HepG2 (cell line): Measurements from ENCODE around the gene RNF114.
"Not testable (repeated sequence)": the region's sequence is repeated elsewhere in the genome, so short reads cannot be mapped to it uniquely, and the experiment has no call there.

ENCODE experiments used
- CBX5 ChIP-seq: sonication (generic); formaldehyde crosslinking; IDR thresholded peaks from 2 replicates; pipeline ENCODE4 v1.4.0; 2020; ENCODE audit warnings: missing genetic modification reagents, borderline replicate concordance
- FOXM1 ChIP-seq: sonication (generic); formaldehyde crosslinking; IDR thresholded peaks from 2 replicates; pipeline ENCODE4 v1.5.0; 2020; ENCODE audit warnings: missing genetic modification reagents
- HNF4G ChIP-seq, 2 experiments: sonication (generic) in 1 of 2; formaldehyde crosslinking in 1 of 2; IDR thresholded peaks; 2 replicates each; pipeline versions ENCODE4 v1.4.0 to v1.6.1; 2011 to 2020; ENCODE audit warnings: borderline replicate concordance in 2 of 2, low read depth in 2 of 2, mild to moderate bottlenecking in 2 of 2, low read length in 1 of 2, missing genetic modification reagents in 1 of 2, moderate library complexity in 1 of 2
- MAFF ChIP-seq: IDR thresholded peaks from 2 replicates; pipeline ENCODE4 v1.6.1; 2011; ENCODE audit warnings: low read depth, low read length, improper control_type of control experiment
- PAF1 ChIP-seq: IDR thresholded peaks from 2 replicates; pipeline ENCODE4 v1.6.1; 2016; ENCODE audit warnings: missing genetic modification reagents, missing compliant biosample characterization
- TF ChIP-seq, protein P1 (sequence below): sonication (generic); formaldehyde crosslinking; IDR thresholded peaks from 2 replicates; pipeline ENCODE4 v1.5.0; 2020; ENCODE audit warnings: mild to moderate bottlenecking, missing genetic modification reagents, moderate library complexity
- TF ChIP-seq, protein P2 (sequence below): sonication (generic); formaldehyde crosslinking; IDR thresholded peaks from 2 replicates; pipeline ENCODE4 v1.4.0; 2020; ENCODE audit warnings: mild to moderate bottlenecking, missing genetic modification reagents
- TF ChIP-seq, protein P3 (sequence below): sonication (generic); formaldehyde crosslinking; IDR thresholded peaks from 2 replicates; pipeline ENCODE4 v1.4.0; 2020; ENCODE audit warnings: mild to moderate bottlenecking, missing genetic modification reagents
- TF ChIP-seq, protein P4 (sequence below): sonication (generic); formaldehyde crosslinking; IDR thresholded peaks from 2 replicates; pipeline ENCODE4 v1.8.0; 2022; ENCODE audit warnings: mild to moderate bottlenecking, missing genetic modification reagents, moderate library complexity

DNA sequence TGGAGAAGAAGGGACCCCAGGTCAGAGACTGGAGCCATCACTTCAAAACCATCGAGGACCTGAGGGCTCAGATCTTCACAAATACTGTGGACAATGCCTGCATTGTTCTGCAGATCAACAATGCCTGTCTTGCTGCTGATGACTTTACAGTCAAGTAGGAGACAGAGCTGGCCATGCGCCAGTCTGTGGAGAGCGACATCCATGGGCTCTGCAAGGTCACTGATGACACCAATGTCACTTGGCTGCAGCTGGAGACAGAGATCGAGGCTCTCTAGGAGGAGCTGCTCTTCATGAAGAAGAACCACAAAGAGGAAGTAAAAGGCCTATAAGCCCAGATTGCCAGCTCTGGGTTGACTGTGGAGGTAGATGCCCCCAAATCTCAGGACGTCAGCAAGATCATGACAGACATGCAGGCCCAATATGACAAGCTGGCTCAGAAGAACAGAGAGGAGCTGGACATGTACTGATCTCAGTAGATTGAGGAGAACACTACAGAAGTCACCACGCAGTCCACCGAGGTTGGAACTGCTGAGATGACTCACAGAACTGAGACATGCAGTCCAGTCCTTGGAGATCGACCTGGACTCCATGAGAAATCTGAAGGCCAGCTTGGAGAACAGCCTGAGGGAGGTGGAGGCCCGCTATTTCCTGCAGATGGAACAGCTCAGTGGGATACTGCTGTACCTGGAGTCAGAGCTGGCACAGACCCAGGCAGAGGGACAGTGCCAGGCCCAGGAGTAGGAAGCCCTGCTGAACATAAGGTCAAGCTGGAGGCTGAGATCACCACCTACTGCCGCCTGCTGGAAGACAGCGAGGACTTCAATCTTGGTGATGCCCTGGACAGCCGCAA lies 21.1 kb downstream of the RNF114 start:
- not testable (repeated sequence) for TF ChIP-seq CBX5 (CRISPR knock-in tag); MAFF; PAF1 (CRISPR knock-in tag); HNF4G (IDR thresholded peaks at IDR 0.05; ENCODE audit: borderline replicate concordance, low read depth, low read length); HNF4G (CRISPR knock-in tag; IDR thresholded peaks at IDR 0.05; ENCODE audit: borderline replicate concordance, low read depth); FOXM1
- TF ChIP-seq, protein P1, sequence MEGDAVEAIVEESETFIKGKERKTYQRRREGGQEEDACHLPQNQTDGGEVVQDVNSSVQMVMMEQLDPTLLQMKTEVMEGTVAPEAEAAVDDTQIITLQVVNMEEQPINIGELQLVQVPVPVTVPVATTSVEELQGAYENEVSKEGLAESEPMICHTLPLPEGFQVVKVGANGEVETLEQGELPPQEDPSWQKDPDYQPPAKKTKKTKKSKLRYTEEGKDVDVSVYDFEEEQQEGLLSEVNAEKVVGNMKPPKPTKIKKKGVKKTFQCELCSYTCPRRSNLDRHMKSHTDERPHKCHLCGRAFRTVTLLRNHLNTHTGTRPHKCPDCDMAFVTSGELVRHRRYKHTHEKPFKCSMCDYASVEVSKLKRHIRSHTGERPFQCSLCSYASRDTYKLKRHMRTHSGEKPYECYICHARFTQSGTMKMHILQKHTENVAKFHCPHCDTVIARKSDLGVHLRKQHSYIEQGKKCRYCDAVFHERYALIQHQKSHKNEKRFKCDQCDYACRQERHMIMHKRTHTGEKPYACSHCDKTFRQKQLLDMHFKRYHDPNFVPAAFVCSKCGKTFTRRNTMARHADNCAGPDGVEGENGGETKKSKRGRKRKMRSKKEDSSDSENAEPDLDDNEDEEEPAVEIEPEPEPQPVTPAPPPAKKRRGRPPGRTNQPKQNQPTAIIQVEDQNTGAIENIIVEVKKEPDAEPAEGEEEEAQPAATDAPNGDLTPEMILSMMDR = peak; percentile 41
- TF ChIP-seq, protein P2, sequence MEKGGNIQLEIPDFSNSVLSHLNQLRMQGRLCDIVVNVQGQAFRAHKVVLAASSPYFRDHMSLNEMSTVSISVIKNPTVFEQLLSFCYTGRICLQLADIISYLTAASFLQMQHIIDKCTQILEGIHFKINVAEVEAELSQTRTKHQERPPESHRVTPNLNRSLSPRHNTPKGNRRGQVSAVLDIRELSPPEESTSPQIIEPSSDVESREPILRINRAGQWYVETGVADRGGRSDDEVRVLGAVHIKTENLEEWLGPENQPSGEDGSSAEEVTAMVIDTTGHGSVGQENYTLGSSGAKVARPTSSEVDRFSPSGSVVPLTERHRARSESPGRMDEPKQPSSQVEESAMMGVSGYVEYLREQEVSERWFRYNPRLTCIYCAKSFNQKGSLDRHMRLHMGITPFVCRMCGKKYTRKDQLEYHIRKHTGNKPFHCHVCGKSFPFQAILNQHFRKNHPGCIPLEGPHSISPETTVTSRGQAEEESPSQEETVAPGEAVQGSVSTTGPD = not testable (repeated sequence)
- TF ChIP-seq, protein P3, sequence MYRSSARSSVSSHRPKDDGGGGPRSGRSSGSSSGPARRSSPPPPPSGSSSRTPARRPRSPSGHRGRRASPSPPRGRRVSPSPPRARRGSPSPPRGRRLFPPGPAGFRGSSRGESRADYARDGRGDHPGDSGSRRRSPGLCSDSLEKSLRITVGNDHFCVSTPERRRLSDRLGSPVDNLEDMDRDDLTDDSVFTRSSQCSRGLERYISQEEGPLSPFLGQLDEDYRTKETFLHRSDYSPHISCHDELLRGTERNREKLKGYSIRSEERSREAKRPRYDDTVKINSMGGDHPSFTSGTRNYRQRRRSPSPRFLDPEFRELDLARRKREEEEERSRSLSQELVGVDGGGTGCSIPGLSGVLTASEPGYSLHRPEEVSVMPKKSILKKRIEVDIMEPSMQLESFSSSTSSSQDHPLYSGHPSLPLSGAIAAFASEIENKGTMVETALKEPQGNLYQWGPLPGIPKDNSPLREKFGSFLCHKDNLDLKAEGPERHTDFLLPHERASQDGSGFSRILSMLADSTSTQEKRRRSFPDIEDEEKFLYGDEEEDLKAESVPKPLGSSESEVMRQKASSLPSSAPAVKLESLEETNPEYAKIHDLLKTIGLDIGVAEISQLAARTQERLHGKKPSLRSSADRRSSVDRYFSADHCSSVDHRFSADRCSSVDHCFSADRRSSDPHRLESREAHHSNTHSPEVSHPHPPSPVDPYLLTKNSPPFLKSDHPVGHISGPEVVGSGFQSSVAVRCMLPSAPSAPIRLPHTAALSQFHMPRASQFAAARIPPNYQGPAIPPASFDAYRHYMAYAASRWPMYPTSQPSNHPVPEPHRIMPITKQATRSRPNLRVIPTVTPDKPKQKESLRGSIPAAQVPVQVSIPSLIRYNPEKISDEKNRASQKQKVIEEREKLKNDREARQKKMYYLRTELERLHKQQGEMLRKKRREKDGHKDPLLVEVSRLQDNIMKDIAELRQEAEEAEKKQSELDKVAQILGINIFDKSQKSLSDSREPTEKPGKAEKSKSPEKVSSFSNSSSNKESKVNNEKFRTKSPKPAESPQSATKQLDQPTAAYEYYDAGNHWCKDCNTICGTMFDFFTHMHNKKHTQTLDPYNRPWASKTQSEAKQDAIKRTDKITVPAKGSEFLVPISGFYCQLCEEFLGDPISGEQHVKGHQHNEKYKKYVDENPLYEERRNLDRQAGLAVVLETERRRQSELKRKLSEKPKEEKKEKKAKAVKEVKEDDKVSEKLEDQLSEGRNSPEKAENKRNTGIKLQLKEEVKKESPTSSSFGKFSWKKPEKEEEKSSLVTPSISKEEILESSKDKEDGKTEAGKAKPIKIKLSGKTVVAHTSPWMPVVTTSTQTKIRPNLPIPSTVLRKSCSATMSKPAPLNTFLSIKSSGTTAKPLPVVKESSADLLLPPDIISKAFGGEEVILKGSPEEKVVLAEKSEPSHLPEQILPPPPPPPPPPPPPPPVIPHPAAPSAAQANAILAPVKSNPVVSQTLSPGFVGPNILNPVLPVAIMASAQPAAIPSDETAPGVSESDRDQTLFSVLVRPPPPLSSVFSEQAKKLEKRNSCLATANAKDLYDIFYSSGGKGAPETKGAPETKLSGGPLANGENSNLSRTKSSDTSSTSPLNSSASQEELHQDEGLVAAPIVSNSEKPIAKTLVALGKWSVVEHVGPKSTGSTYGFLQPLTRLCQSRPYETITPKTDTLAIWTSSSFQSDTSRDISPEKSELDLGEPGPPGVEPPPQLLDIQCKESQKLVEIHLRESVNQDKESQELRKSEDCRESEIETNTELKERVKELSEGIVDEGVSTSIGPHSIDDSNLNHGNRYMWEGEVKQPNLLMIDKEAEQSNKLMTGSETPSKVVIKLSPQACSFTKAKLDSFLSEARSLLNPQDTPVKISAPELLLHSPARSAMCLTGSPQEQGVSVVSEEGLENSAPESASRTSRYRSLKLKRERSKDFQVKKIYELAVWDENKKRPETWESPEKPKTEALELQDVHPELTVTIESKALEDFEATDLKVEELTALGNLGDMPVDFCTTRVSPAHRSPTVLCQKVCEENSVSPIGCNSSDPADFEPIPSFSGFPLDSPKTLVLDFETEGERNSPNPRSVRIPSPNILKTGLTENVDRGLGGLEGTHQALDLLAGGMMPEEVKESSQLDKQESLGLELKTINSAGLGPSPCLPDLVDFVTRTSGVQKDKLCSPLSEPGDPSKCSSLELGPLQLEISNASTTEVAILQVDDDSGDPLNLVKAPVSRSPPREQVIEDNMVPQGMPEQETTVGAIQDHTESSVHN (CRISPR knock-in tag) = 0 out of 2 replicates have a peak, but pooled peaks have one; percentile 14
- TF ChIP-seq, protein P4, sequence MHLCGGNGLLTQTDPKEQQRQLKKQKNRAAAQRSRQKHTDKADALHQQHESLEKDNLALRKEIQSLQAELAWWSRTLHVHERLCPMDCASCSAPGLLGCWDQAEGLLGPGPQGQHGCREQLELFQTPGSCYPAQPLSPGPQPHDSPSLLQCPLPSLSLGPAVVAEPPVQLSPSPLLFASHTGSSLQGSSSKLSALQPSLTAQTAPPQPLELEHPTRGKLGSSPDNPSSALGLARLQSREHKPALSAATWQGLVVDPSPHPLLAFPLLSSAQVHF (CRISPR knock-in tag) = not testable (repeated sequence)
